ENCODE results near the gene WDFY4.

- TF ChIP-seq FOXA1 (IDR thresholded peaks at IDR 0.05), result no peak
- no peak for TF ChIP-seq SUZ12 (IDR thresholded peaks at IDR 0.05)
- TF ChIP-seq, protein P1, sequence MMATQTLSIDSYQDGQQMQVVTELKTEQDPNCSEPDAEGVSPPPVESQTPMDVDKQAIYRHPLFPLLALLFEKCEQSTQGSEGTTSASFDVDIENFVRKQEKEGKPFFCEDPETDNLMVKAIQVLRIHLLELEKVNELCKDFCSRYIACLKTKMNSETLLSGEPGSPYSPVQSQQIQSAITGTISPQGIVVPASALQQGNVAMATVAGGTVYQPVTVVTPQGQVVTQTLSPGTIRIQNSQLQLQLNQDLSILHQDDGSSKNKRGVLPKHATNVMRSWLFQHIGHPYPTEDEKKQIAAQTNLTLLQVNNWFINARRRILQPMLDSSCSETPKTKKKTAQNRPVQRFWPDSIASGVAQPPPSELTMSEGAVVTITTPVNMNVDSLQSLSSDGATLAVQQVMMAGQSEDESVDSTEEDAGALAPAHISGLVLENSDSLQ (IDR thresholded peaks at IDR 0.05), result no peak
- TF ChIP-seq ZNF384 (IDR thresholded peaks at IDR 0.05), result no peak
- no peak for TF ChIP-seq FOXM1 (IDR thresholded peaks at IDR 0.05; ENCODE audit: borderline replicate concordance)
- TF ChIP-seq NFRKB (IDR thresholded peaks at IDR 0.05), result no peak
- no peak for TF ChIP-seq LEF1 (IDR thresholded peaks at IDR 0.05; ENCODE audit: borderline replicate concordance)
- no peak for TF ChIP-seq BHLHE40 (IDR thresholded peaks at IDR 0.05; ENCODE audit: borderline replicate concordance)
- no peak for TF ChIP-seq SP1 (IDR thresholded peaks at IDR 0.05)
- no peak for TF ChIP-seq ELF4 (IDR thresholded peaks at IDR 0.05)
- TF ChIP-seq ARNT (IDR thresholded peaks at IDR 0.05), result no peak
- no peak for TF ChIP-seq FOXK2 (IDR thresholded peaks at IDR 0.05)
- TF ChIP-seq CTBP1 (IDR thresholded peaks at IDR 0.05; ENCODE audit: borderline replicate concordance), result no peak
- no peak for TF ChIP-seq L3MBTL2 (conservative IDR thresholded peaks at IDR 0.05)
These were observed 239.1 kb downstream of the WDFY4 start for GRCh38 chr10:48923748-48924147.

All from HEK293T (cell line).